ENCODE data around the gene LRRC31. TPM values are rescaled to one million over a fixed set of nuclear protein-coding genes. Genes with fewer than 3 reads are reported as not detected.

The LRRC31 gene
- total RNA-seq, 1 donor, result not detected

GRCh38 chr3:169879013-169879557, 9.3 kb upstream of the LRRC31 start:
- H3K4me1 ChIP-seq (ENCODE audit: insufficient read depth, low read length), result no peaks in the 10 kb centered on the region
- H3K27me3 ChIP-seq (ENCODE audit: insufficient read depth, low read length), result no peaks in the 10 kb centered on the region
- no peaks in the 10 kb centered on the region for H3K9me3 ChIP-seq (ENCODE audit: low read depth, low read length)
- no peak overlapping the region for H3K4me3 ChIP-seq (ENCODE audit: low read length)

DNA sequence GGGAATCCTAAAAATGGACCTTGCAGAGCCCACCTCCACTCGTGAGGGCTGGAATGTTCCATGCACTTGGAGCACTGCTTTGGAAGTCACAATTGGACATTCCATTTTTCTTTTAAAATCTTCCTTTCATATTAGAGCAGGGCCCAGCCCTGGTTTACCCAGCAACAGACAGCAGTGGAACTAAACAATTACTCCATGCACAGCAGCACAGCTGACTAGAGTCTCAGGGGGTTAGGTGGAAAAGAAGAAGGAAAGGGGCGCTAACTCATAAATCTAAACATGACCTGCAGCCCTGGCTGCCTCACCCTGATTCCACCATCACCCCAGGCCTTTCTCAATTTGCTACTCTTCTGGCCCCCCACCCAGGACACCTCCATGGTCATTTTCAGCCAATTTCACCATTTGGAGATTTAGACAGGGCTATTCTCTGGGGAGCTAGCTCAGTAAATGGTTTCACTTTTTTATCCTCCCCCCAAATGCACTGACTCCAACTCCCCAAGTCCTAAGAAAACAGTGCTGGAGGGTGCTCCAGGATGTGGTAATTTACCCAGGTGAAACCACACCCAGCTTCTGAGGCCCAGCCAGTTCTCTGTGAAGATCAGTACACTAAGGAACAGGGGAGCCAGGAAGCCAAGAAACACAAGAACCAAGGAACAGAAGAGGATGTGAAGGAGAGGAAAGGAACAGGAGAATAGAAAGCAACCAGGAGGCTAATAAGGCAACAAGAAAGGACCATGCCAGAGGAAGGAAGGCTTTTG, 1.6 kb upstream of the LRRC31 start:
- H3K4me3 ChIP-seq (ENCODE audit: low read length), result no peak overlapping the region

GRCh38 chr3:169868369-169868768, 1.4 kb downstream of the LRRC31 start:
- Histone ChIP-seq H3K27me3 (ENCODE audit: insufficient read depth, low read length) (no peaks in the 10 kb centered on the region), H3K4me1 (ENCODE audit: insufficient read depth, low read length) (peaks cover 36% of the 10 kb centered on the region), H3K4me3 (ENCODE audit: low read length) (no peak overlapping the region), H3K9me3 (ENCODE audit: low read depth, low read length) (no peaks in the 10 kb centered on the region)

More for the DNA sequence above, 1.6 kb upstream of the LRRC31 start:
- Histone ChIP-seq H3K9me3 (ENCODE audit: low read depth, low read length) (no peaks in the 10 kb centered on the region), H3K27me3 (ENCODE audit: insufficient read depth, low read length) (no peaks in the 10 kb centered on the region), H3K4me1 (ENCODE audit: insufficient read depth, low read length) (peaks cover 11% of the 10 kb centered on the region)

DNA sequence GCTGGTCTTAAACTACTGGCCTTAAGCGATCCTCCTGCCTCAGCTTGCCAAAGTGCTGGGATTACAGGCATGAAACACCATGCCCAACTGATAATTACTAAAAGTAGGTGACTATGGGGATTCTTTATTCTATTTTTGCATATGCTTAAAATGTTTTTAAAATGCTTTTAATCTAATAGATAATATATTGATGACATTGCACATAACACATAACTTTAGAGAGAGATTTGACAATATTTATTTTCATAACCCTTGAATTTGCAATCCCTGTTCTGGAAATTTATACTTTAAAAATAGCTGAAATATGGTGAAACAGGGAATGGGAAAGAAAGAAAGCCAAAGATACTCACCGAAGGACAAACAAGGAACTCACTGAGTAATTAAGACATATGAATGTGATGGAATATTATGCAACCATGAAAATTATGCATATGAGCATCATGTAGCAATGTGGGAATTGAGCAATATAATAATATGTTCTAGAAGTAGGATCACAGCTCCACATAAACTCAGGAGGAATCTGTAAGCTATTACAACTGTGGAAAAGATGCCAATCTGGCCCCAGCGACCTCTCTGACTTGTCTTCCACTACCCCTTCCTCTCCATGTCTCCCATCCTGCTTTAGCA, 2.0 kb downstream of the LRRC31 start:
- H3K4me3 ChIP-seq (ENCODE audit: low read length), result no peak overlapping the region
- no peaks in the 10 kb centered on the region for H3K27me3 ChIP-seq (ENCODE audit: insufficient read depth, low read length)
- peaks cover 37% of the 10 kb centered on the region for H3K4me1 ChIP-seq (ENCODE audit: insufficient read depth, low read length)
- no peaks in the 10 kb centered on the region for H3K9me3 ChIP-seq (ENCODE audit: low read depth, low read length)

DNA sequence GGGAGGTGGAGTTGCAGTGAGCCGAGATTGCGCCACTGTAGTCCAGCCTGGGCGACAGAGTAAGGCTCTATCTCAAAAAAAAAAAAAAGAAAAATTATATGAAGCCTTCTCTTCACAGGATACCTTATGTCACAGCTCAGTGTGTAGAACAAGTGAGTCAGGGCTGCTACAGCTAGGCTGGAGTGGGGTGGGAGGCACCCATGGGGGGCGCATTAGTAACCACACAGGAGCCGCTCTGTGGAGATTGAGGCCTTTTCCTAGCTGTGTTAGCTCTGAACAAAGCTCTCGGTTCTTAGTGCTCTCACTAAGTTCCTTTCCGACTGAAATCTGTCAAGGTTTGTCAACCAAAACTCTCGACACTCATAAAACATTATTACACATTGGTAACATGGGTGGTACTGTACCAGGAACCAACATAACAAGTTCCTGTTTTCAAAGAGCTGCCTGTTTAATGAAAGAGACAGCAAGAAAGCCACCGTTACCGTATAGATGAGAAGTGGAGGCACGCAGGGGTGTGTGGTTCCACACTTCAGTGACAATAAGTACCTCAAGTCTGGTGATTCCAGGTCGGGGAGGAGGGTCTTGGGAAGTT, 4.5 kb downstream of the LRRC31 start:
- H3K9me3 ChIP-seq (ENCODE audit: low read depth, low read length), result no peaks in the 10 kb centered on the region
- peaks cover 2% of the 10 kb centered on the region for H3K27me3 ChIP-seq (ENCODE audit: insufficient read depth, low read length)
- no peak overlapping the region for H3K4me3 ChIP-seq (ENCODE audit: low read length)
- H3K4me1 ChIP-seq (ENCODE audit: insufficient read depth, low read length), result peaks cover 26% of the 10 kb centered on the region

GRCh38 chr3:169864270-169864669, 5.5 kb downstream of the LRRC31 start:
- Histone ChIP-seq H3K4me3 (ENCODE audit: low read length) (no peak overlapping the region), H3K27me3 (ENCODE audit: insufficient read depth, low read length) (peaks cover 2% of the 10 kb centered on the region), H3K9me3 (ENCODE audit: low read depth, low read length) (no peaks in the 10 kb centered on the region), H3K4me1 (ENCODE audit: insufficient read depth, low read length) (peaks cover 26% of the 10 kb centered on the region)

DNA sequence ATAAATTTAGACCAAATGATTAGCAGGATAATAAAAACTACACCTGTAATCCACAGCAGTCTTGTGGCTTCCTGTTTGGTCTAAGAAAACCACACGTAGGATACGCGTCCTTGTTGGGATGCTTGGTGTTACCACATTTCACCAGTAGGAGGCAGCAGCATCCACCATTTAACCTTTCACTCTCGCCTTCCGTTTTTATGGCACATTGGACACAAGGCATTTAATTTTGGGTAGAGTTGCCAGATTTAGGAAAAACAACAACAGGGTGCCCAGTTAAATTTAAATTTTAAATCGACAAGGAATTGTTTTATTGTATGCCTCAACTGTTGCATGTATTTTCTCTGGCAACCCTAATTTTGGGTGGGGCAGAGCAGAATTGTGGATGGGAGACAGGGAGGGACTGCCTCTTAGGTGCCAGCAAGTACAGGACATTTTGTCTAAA, 6.3 kb downstream of the LRRC31 start:
- peaks cover 26% of the 10 kb centered on the region for H3K4me1 ChIP-seq (ENCODE audit: insufficient read depth, low read length)
- no peak overlapping the region for H3K4me3 ChIP-seq (ENCODE audit: low read length)
- H3K27me3 ChIP-seq (ENCODE audit: insufficient read depth, low read length), result peaks cover 2% of the 10 kb centered on the region
- no peaks in the 10 kb centered on the region for H3K9me3 ChIP-seq (ENCODE audit: low read depth, low read length)

DNA sequence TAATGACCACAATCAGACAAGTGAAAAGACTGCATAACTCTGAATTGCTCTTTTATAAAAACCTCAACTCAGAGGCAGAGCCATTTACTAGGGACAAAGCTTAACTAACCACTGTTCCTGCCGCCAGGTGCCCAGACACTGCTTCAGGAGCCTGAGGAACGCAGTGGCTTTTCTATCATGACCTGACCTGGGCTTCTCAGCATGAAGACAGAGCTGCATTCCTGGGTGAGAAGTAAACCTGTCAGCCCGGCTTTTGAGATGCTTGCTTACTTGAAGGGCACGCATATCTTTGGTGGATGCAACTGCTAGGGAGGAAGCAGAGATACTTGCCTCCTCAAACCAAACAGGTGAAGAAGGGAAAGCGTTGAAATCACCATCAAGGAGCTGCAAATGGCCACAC, 7.9 kb downstream of the LRRC31 start:
- no peaks in the 10 kb centered on the region for H3K9me3 ChIP-seq (ENCODE audit: low read depth, low read length)
- no peak overlapping the region for H3K4me3 ChIP-seq (ENCODE audit: low read length)
- peaks cover 2% of the 10 kb centered on the region for H3K27me3 ChIP-seq (ENCODE audit: insufficient read depth, low read length)
- peaks cover 26% of the 10 kb centered on the region for H3K4me1 ChIP-seq (ENCODE audit: insufficient read depth, low read length)

DNA sequence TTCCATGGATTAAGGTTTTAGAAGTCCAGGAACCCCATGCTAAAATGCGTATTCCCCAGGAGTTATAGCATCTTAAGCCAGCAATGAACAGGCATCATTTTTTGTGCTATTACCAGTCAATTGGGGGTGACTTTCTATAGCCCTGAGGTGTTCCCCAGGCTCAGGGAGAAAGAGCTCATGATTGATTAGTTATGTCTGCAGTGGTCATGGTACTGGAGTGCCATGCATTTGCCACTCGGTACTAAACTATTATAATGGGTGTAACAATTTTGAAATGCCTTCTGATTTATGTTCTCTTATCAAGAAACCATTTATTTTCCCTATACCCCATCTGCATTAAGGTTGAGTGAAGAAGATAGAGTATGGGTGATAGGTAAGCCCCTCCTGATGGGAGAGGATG, 11.9 kb downstream of the LRRC31 start:
- H3K4me1 ChIP-seq (ENCODE audit: insufficient read depth, low read length), result no peaks in the 10 kb centered on the region
- H3K4me3 ChIP-seq (ENCODE audit: low read length), result no peak overlapping the region
- peaks cover 2% of the 10 kb centered on the region for H3K27me3 ChIP-seq (ENCODE audit: insufficient read depth, low read length)
- no peaks in the 10 kb centered on the region for H3K9me3 ChIP-seq (ENCODE audit: low read depth, low read length)

DNA sequence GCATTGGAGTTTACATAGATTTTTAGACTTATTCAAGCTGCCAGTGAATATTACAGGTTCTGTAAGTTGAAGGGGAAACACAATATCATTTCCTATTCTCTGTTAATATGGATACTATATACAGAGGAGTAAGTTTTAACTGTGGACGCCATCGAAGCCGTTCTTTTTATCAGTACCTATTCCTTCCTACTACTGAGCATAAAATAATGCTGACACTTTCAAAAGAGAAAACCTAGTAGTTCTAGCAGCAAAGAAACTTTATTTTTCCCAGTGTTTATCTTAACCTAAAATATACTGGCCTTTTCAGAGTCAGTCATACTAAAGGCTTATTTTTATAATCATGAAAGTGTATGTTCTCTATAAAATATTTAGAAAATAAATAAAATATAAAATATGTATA, 14.2 kb downstream of the LRRC31 start:
- H3K9me3 ChIP-seq (ENCODE audit: low read depth, low read length), result no peaks in the 10 kb centered on the region
- no peaks in the 10 kb centered on the region for H3K27me3 ChIP-seq (ENCODE audit: insufficient read depth, low read length)
- H3K4me3 ChIP-seq (ENCODE audit: low read length), result no peak overlapping the region
- H3K4me1 ChIP-seq (ENCODE audit: insufficient read depth, low read length), result no peaks in the 10 kb centered on the region

- H3K4me1 ChIP-seq (ENCODE audit: insufficient read depth, low read length), result peaks cover 11% of the 10 kb centered on the region
- H3K4me3 ChIP-seq (ENCODE audit: low read length), result no peak overlapping the region
- H3K9me3 ChIP-seq (ENCODE audit: low read depth, low read length), result no peaks in the 10 kb centered on the region
- H3K27me3 ChIP-seq (ENCODE audit: insufficient read depth, low read length), result no peaks in the 10 kb centered on the region
These were observed 19.1 kb downstream of the LRRC31 start for GRCh38 chr3:169850618-169851017.

- H3K9me3 ChIP-seq (ENCODE audit: low read depth, low read length), result no peaks in the 10 kb centered on the region
- H3K27me3 ChIP-seq (ENCODE audit: insufficient read depth, low read length), result no peaks in the 10 kb centered on the region
- no peak overlapping the region for H3K4me3 ChIP-seq (ENCODE audit: low read length)
- peaks cover 11% of the 10 kb centered on the region for H3K4me1 ChIP-seq (ENCODE audit: insufficient read depth, low read length)
These were observed 21.0 kb downstream of the LRRC31 start for GRCh38 chr3:169848741-169849140.

DNA sequence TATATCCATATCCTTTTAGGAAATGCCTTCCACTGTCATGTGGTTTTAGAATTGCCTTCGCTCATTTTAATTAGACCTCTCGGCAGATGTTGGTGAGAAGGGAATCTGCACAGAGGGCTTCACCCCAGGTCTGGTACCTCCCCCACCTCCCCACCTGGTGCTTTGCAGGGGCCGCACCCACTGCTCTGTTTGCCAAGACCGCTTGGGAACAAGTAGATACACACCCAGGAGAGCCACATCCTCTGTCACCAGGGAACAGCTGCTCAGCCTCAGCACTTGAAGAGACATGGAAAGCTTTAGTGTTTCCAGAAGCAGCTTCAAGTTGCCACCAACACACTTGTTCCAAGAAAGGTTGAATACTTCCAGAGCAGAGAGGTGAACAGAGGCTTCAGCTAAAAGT, 21.8 kb downstream of the LRRC31 start:
- Histone ChIP-seq H3K9me3 (ENCODE audit: low read depth, low read length) (no peaks in the 10 kb centered on the region), H3K4me3 (ENCODE audit: low read length) (no peak overlapping the region), H3K27me3 (ENCODE audit: insufficient read depth, low read length) (no peaks in the 10 kb centered on the region), H3K4me1 (ENCODE audit: insufficient read depth, low read length) (peaks cover 17% of the 10 kb centered on the region)

GRCh38 chr3:169846458-169847193, 23.1 kb downstream of the LRRC31 start:
- H3K4me1 ChIP-seq (ENCODE audit: insufficient read depth, low read length), result peaks cover 19% of the 10 kb centered on the region
- H3K9me3 ChIP-seq (ENCODE audit: low read depth, low read length), result no peaks in the 10 kb centered on the region
- no peak overlapping the region for H3K4me3 ChIP-seq (ENCODE audit: low read length)
- H3K27me3 ChIP-seq (ENCODE audit: insufficient read depth, low read length), result no peaks in the 10 kb centered on the region

GRCh38 chr3:169842960-169843359, 26.8 kb downstream of the LRRC31 start:
- Histone ChIP-seq H3K4me1 (ENCODE audit: insufficient read depth, low read length) (peaks cover 23% of the 10 kb centered on the region), H3K9me3 (ENCODE audit: low read depth, low read length) (no peaks in the 10 kb centered on the region), H3K27me3 (ENCODE audit: insufficient read depth, low read length) (no peaks in the 10 kb centered on the region), H3K4me3 (ENCODE audit: low read length) (no peak overlapping the region)

Data from mononuclear cell (primary cell).